HG03135 (cell line): ENCODE measurements around the gene CTAGE9.
"Not testable (repeated sequence)": the region's sequence is repeated elsewhere in the genome, so short reads cannot be mapped to it uniquely, and the experiment has no call there.

Experiments
- ATAC-seq: cut with Tn5 transposase; IDR thresholded peaks from one replicate; pipeline ENCODE4 v1.9.1; 2021; ENCODE audit warnings: mild to moderate bottlenecking, moderate library complexity; ENCODE audit not compliant: unreplicated experiment

The CTAGE9 gene

DNA sequence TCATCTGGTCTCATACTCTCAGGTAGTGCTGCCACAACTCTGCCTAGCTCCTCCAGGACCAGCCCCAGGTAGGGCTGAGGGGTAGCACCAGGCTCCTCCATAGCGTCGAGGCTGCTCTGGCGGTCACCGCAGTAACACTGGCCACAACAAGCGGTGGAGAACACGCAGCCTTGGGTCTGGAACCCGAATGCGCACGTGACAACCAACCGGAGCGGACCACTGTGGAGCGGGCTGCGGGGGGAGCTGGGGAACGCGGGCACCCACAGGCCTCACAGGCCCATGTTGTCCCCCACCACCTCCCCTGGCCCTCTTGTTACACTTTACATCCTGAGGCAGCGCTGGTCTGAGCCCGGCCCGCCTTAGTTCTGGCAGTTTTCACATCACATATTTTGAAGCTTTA is at the start of gene CTAGE9:
Gene CTAGE9, minus strand, starts transcription at position 101 of the 400 bp plus-strand sequence. Its CDS starts 0 bp downstream, at position 101.
- not testable (repeated sequence) for ATAC-seq

- no peak for ATAC-seq
Measured at GRCh38 chr6:131758920-131759319, 48.1 kb upstream of the CTAGE9 start.

DNA sequence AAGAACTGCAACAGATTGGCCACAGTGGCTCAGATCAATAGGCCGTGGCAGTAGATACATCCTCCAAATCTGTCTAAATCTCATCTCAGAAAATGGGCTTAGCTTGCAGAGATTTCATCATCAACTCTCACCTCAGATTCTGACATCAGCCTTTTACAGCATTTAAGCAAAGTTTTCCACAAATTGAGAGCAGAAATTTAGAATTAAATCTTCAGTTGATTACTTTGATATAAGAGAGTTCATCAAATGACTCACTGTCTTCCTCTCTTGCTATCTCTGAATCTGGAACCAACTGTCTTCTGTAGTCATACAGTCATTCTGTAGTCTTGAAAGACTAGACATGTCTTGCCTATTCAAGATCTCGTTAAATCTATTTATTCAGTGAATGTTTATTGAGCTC is 45.2 kb upstream of the CTAGE9 start:
- no peak for ATAC-seq

GRCh38 chr6:131755597-131755996 is 44.8 kb upstream of the CTAGE9 start:
- no peak for ATAC-seq

GRCh38 chr6:131754715-131755567 is 44.1 kb upstream of the CTAGE9 start:
- no peak for ATAC-seq

GRCh38 chr6:131754088-131754487 is 43.3 kb upstream of the CTAGE9 start:
- ATAC-seq = no peak

DNA sequence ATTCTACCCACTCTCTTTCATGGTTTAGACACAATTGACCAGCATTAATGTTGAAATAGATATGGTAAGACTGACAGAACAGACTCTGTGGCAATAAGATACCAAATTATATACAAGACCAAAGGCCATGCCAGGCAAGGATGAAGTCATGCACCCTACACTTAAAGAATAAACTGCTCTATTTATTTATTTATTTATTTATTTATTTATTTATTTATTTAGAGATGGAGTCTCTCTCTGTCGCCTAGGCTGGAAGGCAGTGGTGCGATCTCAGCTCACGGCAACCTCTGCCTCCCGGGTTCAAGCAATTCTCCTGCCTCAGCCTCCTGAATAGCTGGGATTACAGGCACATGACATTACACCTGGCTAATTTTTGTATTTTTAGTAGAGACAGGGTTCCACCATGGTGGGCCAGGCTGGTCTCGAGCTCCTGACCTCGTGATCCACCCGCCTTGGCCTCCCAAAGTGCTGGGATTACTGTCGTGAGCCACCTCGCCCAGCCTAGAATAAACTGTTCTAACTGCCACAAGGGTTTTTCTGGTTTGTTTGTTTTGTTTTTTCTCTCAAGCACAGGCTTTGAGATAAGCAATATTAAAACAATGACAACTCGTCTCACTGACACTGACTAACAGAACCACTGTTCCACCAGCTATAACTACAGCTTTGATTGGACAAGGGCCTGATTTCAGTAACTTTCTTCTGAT is 40.3 kb upstream of the CTAGE9 start:
- not testable (repeated sequence) for ATAC-seq

DNA sequence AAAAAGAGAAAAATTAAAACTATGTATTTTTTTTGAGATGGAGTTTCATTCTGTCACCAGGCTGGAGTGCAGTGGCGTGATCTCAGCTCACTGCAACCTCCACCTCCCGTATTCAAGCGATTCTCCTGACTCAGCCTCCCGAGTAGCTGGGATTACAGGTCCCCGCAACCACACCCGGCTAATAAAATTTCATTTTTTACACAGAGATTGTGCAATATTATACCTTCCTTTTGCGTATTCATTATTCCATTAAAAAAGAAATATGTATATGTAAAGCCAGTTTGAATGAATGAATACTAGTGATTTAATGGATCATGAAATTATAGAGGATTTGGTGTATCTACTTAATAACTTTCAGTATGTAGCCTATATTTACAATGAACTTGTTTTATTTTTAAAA is 38.2 kb upstream of the CTAGE9 start:
- no peak for ATAC-seq

- no peak for ATAC-seq
Measured at GRCh38 chr6:131747821-131748353, 37.1 kb upstream of the CTAGE9 start.

GRCh38 chr6:131745476-131745875 is 34.7 kb upstream of the CTAGE9 start:
- ATAC-seq = no peak

DNA sequence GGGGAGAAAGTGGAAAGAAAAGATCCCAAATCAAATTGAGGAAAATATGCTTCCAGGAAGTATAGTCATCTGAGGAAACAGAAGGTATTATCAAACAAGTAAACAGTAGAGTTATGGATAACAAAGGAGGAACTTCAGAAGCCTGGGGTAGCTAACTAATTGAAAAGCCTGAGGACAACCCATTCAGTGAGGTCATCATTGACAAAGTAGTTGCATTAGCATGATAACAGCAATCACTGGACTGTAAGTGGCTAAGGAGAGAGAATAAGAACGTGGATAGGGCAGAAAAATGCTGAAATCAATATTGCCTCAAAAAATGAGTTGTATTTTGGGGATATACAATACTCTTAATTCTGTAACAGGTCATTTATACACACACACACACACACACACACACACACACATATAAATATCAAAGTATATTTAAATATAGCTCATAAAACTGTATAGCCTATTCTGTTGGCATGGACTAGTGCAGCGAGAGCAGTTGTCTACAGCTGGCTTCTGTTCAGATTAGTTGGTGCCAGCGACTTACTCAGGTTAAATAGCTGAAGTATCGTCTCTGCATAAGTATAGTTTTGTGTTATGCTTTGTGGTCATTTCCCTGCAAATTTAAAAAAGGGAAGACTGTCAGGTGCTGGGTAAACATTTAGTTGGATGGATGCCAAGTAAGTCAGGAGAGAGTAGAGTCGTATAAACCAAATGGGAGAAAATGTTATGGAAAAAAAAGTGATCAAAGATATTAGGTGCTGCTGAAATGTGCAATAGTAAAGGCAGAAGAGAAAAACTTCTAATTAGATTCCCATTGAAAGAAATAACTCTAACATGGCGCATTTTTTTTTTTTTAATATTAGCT is 33.8 kb upstream of the CTAGE9 start:
- no peak for ATAC-seq

- ATAC-seq = no peak
Measured at GRCh38 chr6:131741688-131742393, 31.0 kb upstream of the CTAGE9 start.

DNA sequence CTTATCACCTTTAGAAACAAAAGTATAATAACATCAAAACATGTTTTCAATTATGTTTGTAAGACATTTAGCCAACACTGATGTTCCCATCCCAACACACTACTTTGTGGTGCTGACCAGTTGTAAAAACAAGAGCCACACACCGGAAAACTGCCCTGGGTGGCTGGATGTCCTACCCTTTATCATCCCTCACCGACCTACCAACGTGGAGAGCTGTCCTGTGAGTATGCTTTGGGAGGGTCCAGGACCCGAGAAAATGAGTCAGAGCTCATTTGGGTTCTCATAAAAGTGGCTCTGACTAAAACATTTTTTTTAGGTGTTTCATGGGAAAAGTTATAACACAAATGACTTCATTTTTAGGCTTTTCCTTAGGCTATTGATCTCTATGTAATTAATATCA is 29.3 kb upstream of the CTAGE9 start:
- no peak for ATAC-seq

DNA sequence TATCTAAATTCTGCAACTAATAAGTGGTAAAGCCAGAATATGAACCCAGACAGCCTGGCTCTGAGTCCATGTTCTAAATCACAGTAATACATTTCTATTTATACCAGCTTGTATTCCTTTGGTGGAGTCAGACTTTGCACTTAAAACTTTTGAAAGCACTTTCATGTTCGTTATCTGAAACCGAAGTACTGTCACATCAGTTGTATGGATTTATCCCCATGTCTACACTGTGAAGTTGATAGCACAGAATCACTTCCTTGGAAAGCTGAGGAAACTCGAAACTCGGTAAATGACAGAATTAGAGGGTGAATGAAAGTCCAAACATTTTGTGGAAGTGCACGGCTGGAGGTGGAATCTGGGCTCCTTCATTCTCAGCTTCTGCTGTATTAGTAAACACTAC is 28.3 kb upstream of the CTAGE9 start:
- ATAC-seq = no peak

DNA sequence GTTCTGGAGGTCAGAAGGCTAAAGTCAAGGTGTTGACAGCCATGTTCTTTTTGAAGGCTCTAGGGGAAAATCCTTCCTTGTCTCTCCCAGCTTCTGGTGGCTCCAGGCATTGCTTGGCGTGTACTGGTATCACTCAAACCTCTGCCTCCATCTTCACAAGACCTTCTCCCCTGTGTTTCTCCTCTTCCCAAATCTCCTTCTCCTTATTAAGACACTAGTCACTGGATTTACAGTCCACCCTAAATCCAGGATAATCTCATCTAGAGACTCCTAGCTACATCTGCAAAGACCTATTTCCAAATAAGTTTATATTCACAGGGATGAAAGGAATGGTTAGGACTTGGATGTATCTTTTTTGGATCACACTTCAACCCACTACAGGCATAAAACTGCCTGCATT is 26.0 kb upstream of the CTAGE9 start:
- no peak for ATAC-seq

DNA sequence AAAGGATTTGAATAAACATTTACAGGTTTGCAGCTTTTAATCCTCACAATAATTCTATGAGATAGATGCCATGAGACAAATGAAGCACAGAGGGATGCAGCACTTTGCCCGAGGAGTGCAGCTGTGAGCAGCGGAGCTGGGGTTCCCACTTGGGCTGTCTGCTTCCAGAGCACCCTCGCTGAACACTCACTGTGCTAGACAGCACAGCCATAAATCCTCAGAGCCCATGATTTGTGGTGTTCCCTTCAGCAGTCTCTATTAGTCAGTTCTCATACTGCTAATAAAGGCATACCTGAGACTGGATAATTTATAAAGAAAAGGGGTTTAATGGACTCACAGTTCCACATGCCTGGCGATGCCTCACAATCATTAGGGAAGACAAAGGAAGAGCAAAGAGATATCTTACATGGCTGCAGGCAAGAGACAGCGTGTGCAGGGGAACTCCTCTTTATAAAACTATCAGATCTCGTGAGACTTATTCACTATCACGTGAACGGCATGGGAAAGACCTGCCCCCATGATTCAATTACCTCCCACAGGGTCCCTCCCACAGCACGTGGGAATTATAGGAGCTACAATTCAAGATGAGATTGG is 25.3 kb upstream of the CTAGE9 start:
- ATAC-seq = no peak

DNA sequence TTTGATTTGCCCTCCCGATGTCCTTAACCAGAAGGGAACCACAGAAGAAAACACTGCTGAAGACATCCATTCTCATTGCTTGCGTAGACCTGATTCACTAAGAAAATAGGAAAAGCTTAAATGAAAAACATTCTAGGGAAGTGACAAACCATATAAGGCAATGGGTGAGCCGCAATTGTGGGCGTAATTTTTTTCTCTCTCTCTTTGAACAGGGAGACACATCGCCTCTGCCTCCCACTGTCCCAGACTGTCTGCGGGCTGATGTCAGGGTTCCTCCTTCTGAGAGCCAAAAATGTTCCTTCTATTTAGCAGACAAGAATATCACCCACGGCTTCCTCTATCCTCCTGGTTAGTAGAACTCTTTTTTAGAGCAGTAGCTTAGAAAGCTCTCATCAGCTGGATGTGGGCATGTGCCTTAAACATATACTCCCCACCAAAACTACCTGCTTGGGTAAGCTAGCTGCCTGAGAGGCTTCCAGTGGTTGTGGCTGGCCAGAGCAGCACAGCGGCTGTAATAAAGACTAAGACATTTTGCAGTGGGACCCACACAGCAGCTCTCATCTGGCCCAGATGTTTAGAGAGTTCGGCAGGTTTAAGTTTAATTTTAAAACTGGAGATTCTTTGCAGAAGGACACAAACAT is 22.7 kb upstream of the CTAGE9 start:
- no peak for ATAC-seq

DNA sequence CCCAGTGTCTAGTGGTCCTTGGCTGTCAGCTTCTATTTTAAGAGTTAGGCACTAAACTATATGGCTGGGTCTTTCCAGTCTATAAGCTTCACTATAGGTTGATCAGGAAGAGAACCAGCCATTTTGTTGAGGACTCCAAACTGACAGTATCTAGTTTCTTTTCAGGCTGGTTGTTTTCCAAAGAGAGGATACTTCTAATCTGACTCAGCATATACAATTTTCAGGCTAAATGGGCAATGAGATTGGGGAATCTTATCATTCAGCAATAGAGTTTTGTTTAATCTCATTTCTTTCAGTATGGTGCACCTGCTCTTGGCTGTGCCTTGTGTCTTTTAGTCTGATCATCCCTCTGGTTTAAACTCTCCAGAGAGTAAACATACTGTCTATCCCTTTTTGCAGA is 20.4 kb upstream of the CTAGE9 start:
- no peak for ATAC-seq

GRCh38 chr6:131730264-131730663 is 19.4 kb upstream of the CTAGE9 start:
- ATAC-seq = no peak

GRCh38 chr6:131729550-131729949 is 18.7 kb upstream of the CTAGE9 start:
- ATAC-seq = no peak
